CD8-positive, alpha-beta memory T cell (primary cell): ENCODE measurements around the gene PRKG1. TPM values are rescaled to one million over a fixed set of nuclear protein-coding genes. Genes with fewer than 3 reads are reported as not detected.
A peak's percentile ranks its signal among the peaks of the same experiment; 100 is the strongest.

Experiments used
- CTCF ChIA-PET: fragments of 350-600 bp; sonication (Branson Sonifier 250); formaldehyde crosslinking; loops from one replicate; lab custom pipeline; 2021; ENCODE audit warnings: antibody characterized with exemption; lab: Charles Lee
- POLR2A ChIA-PET: fragments of 350-600 bp; sonication (Branson Sonifier 250); formaldehyde crosslinking; loops from one replicate; lab custom pipeline; 2021; ENCODE audit warnings: antibody characterized with exemption; lab: Charles Lee
- DNase-seq, 5 donors: peaks; one replicate each; pipeline versions ENCODE4 v3.0.0 to v3.0.0-alpha.2; 2020 to 2022; ENCODE audit warnings: mixed read lengths in 1 of 5
- H3K27ac ChIP-seq: one replicate; pipeline ENCODE4 v1.7.0; 2013; ENCODE audit warnings: low read depth, mild to moderate bottlenecking, low read length, moderate library complexity
- H3K27me3 ChIP-seq: 2 replicates; pipeline ENCODE4 v1.7.0; 2013; ENCODE audit warnings: low read length, mild to moderate bottlenecking; ENCODE audit not compliant: insufficient read depth, poor library complexity, severe bottlenecking
- H3K36me3 ChIP-seq: 2 replicates; pipeline ENCODE4 v1.7.0; 2013; ENCODE audit warnings: mild to moderate bottlenecking, low read length, moderate library complexity; ENCODE audit not compliant: insufficient read depth
- H3K4me1 ChIP-seq: 2 replicates; pipeline ENCODE4 v1.7.0; 2013; ENCODE audit warnings: mild to moderate bottlenecking, low read length, moderate library complexity; ENCODE audit not compliant: insufficient read depth
- H3K4me3 ChIP-seq: 2 replicates; pipeline ENCODE4 v1.7.0; 2013; ENCODE audit warnings: mild to moderate bottlenecking, low read length
- H3K9me3 ChIP-seq: 2 replicates; pipeline ENCODE4 v1.7.0; 2013; ENCODE audit warnings: mild to moderate bottlenecking, low read length
- H3K27ac Mint-ChIP-seq, 8 donors: one replicate each; pipeline ENCODE4 v1.8.0; 2020 to 2021; ENCODE audit warnings: mixed read lengths in 8 of 8, mild to moderate bottlenecking in 6 of 8, inconsistent platforms in 3 of 8, moderate library complexity in 3 of 8
- H3K27me3 Mint-ChIP-seq, 2 donors: one replicate each; pipeline ENCODE4 v1.8.0; 2020 to 2021; ENCODE audit warnings: mixed read lengths in 2 of 2, mild to moderate bottlenecking in 1 of 2, moderate library complexity in 1 of 2
- H3K36me3 Mint-ChIP-seq, 3 donors: one replicate each; pipeline ENCODE4 v1.8.0; 2020 to 2021; ENCODE audit warnings: mixed read lengths in 3 of 3, inconsistent platforms in 1 of 3, mild to moderate bottlenecking in 1 of 3
- H3K4me1 Mint-ChIP-seq, 3 donors: one replicate each; pipeline ENCODE4 v1.8.0; 2020 to 2021; ENCODE audit warnings: mixed read lengths in 3 of 3, inconsistent platforms in 1 of 3, mild to moderate bottlenecking in 1 of 3
- H3K4me3 Mint-ChIP-seq, 7 donors: one replicate each; pipeline ENCODE4 v1.8.0; 2020 to 2021; ENCODE audit warnings: mixed read lengths in 7 of 7, mild to moderate bottlenecking in 6 of 7, moderate library complexity in 4 of 7, inconsistent platforms in 2 of 7
- H3K9me3 Mint-ChIP-seq, 5 donors: one replicate each; pipeline ENCODE4 v1.8.0; 2020 to 2022; ENCODE audit warnings: mixed read lengths in 5 of 5, mild to moderate bottlenecking in 3 of 5, moderate library complexity in 2 of 5, inconsistent platforms in 1 of 5
- polyA plus RNA-seq: library from polyadenylated mRNA; unstranded; fragments of 300-500 nt; fragmentation: Illumina TruSeq; gene quantifications from one replicate; pipeline ENCODE4 v1.2.3, GENCODE V29; 2021
- total RNA-seq, 2 experiments: library from RNA; stranded (reverse); gene quantifications; one replicate each; pipeline ENCODE4 v1.2.3, GENCODE V29; 2021

The PRKG1 gene
- total and polyA plus RNA-seq, 3 experiments from 2014 or later: not detected

GRCh38 chr10:51897560-51897959 lies 823.3 kb downstream of the PRKG1 start:
- H3K36me3 Mint-ChIP-seq: no peaks in the 10 kb centered on the region
- no peak overlapping the region for H3K27ac ChIP-seq
- H3K9me3 ChIP-seq: no peaks in the 10 kb centered on the region
- H3K27me3 Mint-ChIP-seq: peaks cover 0 to 3% of the 10 kb centered on the region in 2 donors
- H3K4me1 Mint-ChIP-seq: no peaks in the 10 kb centered on the region
- H3K4me3 Mint-ChIP-seq: no peak overlapping the region
- no peaks in the 10 kb centered on the region for H3K36me3 ChIP-seq
- H3K4me3 ChIP-seq: no peak overlapping the region
- CTCF ChIA-PET: no interaction called here
- DNase-seq: no peak
- no peaks in the 10 kb centered on the region for H3K27me3 ChIP-seq
- H3K27ac Mint-ChIP-seq: no peak overlapping the region
- POLR2A ChIA-PET: no interaction called here
- H3K9me3 Mint-ChIP-seq: no peaks in the 10 kb centered on the region
- no peaks in the 10 kb centered on the region for H3K4me1 ChIP-seq

- H3K4me1 ChIP-seq: no peaks in the 10 kb centered on the region
- H3K27me3 Mint-ChIP-seq: peaks cover 0 to 3% of the 10 kb centered on the region in 2 donors
- H3K27ac Mint-ChIP-seq: no peak overlapping the region
- no peaks in the 10 kb centered on the region for H3K36me3 Mint-ChIP-seq
- H3K9me3 Mint-ChIP-seq: no peaks in the 10 kb centered on the region
- no peak for DNase-seq
- no peaks in the 10 kb centered on the region for H3K4me1 Mint-ChIP-seq
- no peaks in the 10 kb centered on the region for H3K9me3 ChIP-seq
- H3K27me3 ChIP-seq: no peaks in the 10 kb centered on the region
- no peaks in the 10 kb centered on the region for H3K36me3 ChIP-seq
- no peak overlapping the region for H3K4me3 Mint-ChIP-seq
- POLR2A ChIA-PET: no interaction called here
- H3K4me3 ChIP-seq: no peak overlapping the region
- CTCF ChIA-PET: no interaction called here
- H3K27ac ChIP-seq: no peak overlapping the region
Observed at GRCh38 chr10:51900180-51900579, 825.9 kb downstream of the PRKG1 start.

GRCh38 chr10:51903675-51904074 lies 829.4 kb downstream of the PRKG1 start:
- H3K4me1 Mint-ChIP-seq: no peaks in the 10 kb centered on the region
- Histone ChIP-seq H3K4me1 (no peaks in the 10 kb centered on the region), H3K9me3 (no peaks in the 10 kb centered on the region), H3K36me3 (no peaks in the 10 kb centered on the region), H3K27me3 (no peaks in the 10 kb centered on the region), H3K27ac (no peak overlapping the region), H3K4me3 (no peak overlapping the region)
- DNase-seq: no peak
- H3K36me3 Mint-ChIP-seq: no peaks in the 10 kb centered on the region
- no peak overlapping the region for H3K4me3 Mint-ChIP-seq
- CTCF ChIA-PET: no interaction called here
- H3K9me3 Mint-ChIP-seq: no peaks in the 10 kb centered on the region
- H3K27ac Mint-ChIP-seq: no peak overlapping the region
- POLR2A ChIA-PET: no interaction called here
- peaks cover 0 to 4% of the 10 kb centered on the region in 2 donors for H3K27me3 Mint-ChIP-seq

GRCh38 chr10:51905032-51905431 lies 830.7 kb downstream of the PRKG1 start:
- DNase-seq: no peak
- Mint-ChIP-seq H3K4me3 (no peak overlapping the region), H3K27me3 (peaks cover 0 to 4% of the 10 kb centered on the region in 2 donors), H3K9me3 (no peaks in the 10 kb centered on the region), H3K27ac (no peak overlapping the region), H3K36me3 (no peaks in the 10 kb centered on the region), H3K4me1 (no peaks in the 10 kb centered on the region)
- Histone ChIP-seq H3K9me3 (no peaks in the 10 kb centered on the region), H3K4me1 (no peaks in the 10 kb centered on the region), H3K36me3 (no peaks in the 10 kb centered on the region), H3K4me3 (no peak overlapping the region), H3K27ac (no peak overlapping the region), H3K27me3 (no peaks in the 10 kb centered on the region)
- ChIA-PET POLR2A (no interaction called here), CTCF (no interaction called here)

- Histone ChIP-seq H3K9me3 (no peaks in the 10 kb centered on the region), H3K4me3 (no peak overlapping the region), H3K27ac (no peak overlapping the region), H3K4me1 (no peaks in the 10 kb centered on the region), H3K36me3 (no peaks in the 10 kb centered on the region), H3K27me3 (no peaks in the 10 kb centered on the region)
- H3K27ac Mint-ChIP-seq: no peak overlapping the region
- POLR2A ChIA-PET: no interaction called here
- no peaks in the 10 kb centered on the region for H3K36me3 Mint-ChIP-seq
- no peak for DNase-seq
- no peaks in the 10 kb centered on the region for H3K9me3 Mint-ChIP-seq
- no peak overlapping the region for H3K4me3 Mint-ChIP-seq
- no peaks in the 10 kb centered on the region for H3K4me1 Mint-ChIP-seq
- CTCF ChIA-PET: no interaction called here
- peaks cover 0 to 4% of the 10 kb centered on the region in 2 donors for H3K27me3 Mint-ChIP-seq
Observed at GRCh38 chr10:51907361-51907760, 833.1 kb downstream of the PRKG1 start.

GRCh38 chr10:51910189-51910588 lies 835.9 kb downstream of the PRKG1 start:
- no peaks in the 10 kb centered on the region for H3K4me1 Mint-ChIP-seq
- H3K36me3 Mint-ChIP-seq: no peaks in the 10 kb centered on the region
- H3K27ac Mint-ChIP-seq: no peak overlapping the region
- H3K4me1 ChIP-seq: no peaks in the 10 kb centered on the region
- no peaks in the 10 kb centered on the region for H3K36me3 ChIP-seq
- no peaks in the 10 kb centered on the region for H3K27me3 ChIP-seq
- H3K4me3 Mint-ChIP-seq: no peak overlapping the region
- no peaks in the 10 kb centered on the region for H3K9me3 ChIP-seq
- ChIA-PET POLR2A (no interaction called here), CTCF (no interaction called here)
- peaks cover 0 to 4% of the 10 kb centered on the region in 2 donors for H3K27me3 Mint-ChIP-seq
- H3K9me3 Mint-ChIP-seq: no peaks in the 10 kb centered on the region
- no peak overlapping the region for H3K27ac ChIP-seq
- H3K4me3 ChIP-seq: no peak overlapping the region
- no peak for DNase-seq

- H3K27me3 Mint-ChIP-seq: peaks cover 0 to 4% of the 10 kb centered on the region in 2 donors
- Histone ChIP-seq H3K27me3 (no peaks in the 10 kb centered on the region), H3K4me3 (no peak overlapping the region), H3K27ac (no peak overlapping the region), H3K4me1 (no peaks in the 10 kb centered on the region), H3K9me3 (no peaks in the 10 kb centered on the region), H3K36me3 (no peaks in the 10 kb centered on the region)
- no peak for DNase-seq
- ChIA-PET CTCF (no interaction called here), POLR2A (no interaction called here)
- H3K9me3 Mint-ChIP-seq: no peaks in the 10 kb centered on the region
- H3K4me1 Mint-ChIP-seq: no peaks in the 10 kb centered on the region
- no peaks in the 10 kb centered on the region for H3K36me3 Mint-ChIP-seq
- H3K4me3 Mint-ChIP-seq: no peak overlapping the region
- H3K27ac Mint-ChIP-seq: peak overlapping the region in 1 of 8 donors; percentile 67
Observed at GRCh38 chr10:51910596-51910995, 836.3 kb downstream of the PRKG1 start.

GRCh38 chr10:51911723-51912122 lies 837.4 kb downstream of the PRKG1 start:
- Histone ChIP-seq H3K4me3 (no peak overlapping the region), H3K9me3 (no peaks in the 10 kb centered on the region), H3K4me1 (no peaks in the 10 kb centered on the region), H3K27me3 (no peaks in the 10 kb centered on the region), H3K27ac (no peak overlapping the region), H3K36me3 (no peaks in the 10 kb centered on the region)
- POLR2A ChIA-PET: no interaction called here
- no peaks in the 10 kb centered on the region for H3K9me3 Mint-ChIP-seq
- H3K4me3 Mint-ChIP-seq: no peak overlapping the region
- no peak for DNase-seq
- no peaks in the 10 kb centered on the region for H3K27me3 Mint-ChIP-seq
- H3K4me1 Mint-ChIP-seq: no peaks in the 10 kb centered on the region
- CTCF ChIA-PET: no interaction called here
- no peaks in the 10 kb centered on the region for H3K36me3 Mint-ChIP-seq
- peak overlapping the region in 1 of 8 donors; percentile 2 for H3K27ac Mint-ChIP-seq

GRCh38 chr10:51915031-51915542 lies 840.8 kb downstream of the PRKG1 start:
- Histone ChIP-seq H3K27ac (no peak overlapping the region), H3K27me3 (no peaks in the 10 kb centered on the region), H3K4me1 (no peaks in the 10 kb centered on the region), H3K36me3 (no peaks in the 10 kb centered on the region), H3K9me3 (no peaks in the 10 kb centered on the region), H3K4me3 (no peak overlapping the region)
- H3K9me3 Mint-ChIP-seq: no peaks in the 10 kb centered on the region
- H3K27me3 Mint-ChIP-seq: no peaks in the 10 kb centered on the region
- H3K27ac Mint-ChIP-seq: no peak overlapping the region
- H3K36me3 Mint-ChIP-seq: no peaks in the 10 kb centered on the region
- no peak for DNase-seq
- POLR2A ChIA-PET: no interaction called here
- CTCF ChIA-PET: no interaction called here
- no peak overlapping the region for H3K4me3 Mint-ChIP-seq
- H3K4me1 Mint-ChIP-seq: no peaks in the 10 kb centered on the region
